GM12874 (cell line): ENCODE measurements around the gene MDK.

Source experiments
- TF ChIP-seq, protein P1 (sequence below): IDR thresholded peaks from 2 replicates; pipeline ENCODE4 v1.5.1; 2011; ENCODE audit warnings: low read depth, mild to moderate bottlenecking, control low read depth, low read length, moderate library complexity; ENCODE audit not compliant: insufficient read depth

Gene MDK

GRCh38 chr11:46383974-46384701 lies 2.7 kb downstream of the MDK start:
- TF ChIP-seq, protein P1, sequence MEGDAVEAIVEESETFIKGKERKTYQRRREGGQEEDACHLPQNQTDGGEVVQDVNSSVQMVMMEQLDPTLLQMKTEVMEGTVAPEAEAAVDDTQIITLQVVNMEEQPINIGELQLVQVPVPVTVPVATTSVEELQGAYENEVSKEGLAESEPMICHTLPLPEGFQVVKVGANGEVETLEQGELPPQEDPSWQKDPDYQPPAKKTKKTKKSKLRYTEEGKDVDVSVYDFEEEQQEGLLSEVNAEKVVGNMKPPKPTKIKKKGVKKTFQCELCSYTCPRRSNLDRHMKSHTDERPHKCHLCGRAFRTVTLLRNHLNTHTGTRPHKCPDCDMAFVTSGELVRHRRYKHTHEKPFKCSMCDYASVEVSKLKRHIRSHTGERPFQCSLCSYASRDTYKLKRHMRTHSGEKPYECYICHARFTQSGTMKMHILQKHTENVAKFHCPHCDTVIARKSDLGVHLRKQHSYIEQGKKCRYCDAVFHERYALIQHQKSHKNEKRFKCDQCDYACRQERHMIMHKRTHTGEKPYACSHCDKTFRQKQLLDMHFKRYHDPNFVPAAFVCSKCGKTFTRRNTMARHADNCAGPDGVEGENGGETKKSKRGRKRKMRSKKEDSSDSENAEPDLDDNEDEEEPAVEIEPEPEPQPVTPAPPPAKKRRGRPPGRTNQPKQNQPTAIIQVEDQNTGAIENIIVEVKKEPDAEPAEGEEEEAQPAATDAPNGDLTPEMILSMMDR = no peak

- TF ChIP-seq, protein P1 = no peak
Observed at GRCh38 chr11:46385169-46386004, 3.9 kb downstream of the MDK start.

GRCh38 chr11:46386005-46386578 lies 4.6 kb downstream of the MDK start:
- TF ChIP-seq, protein P1 = no peak

DNA sequence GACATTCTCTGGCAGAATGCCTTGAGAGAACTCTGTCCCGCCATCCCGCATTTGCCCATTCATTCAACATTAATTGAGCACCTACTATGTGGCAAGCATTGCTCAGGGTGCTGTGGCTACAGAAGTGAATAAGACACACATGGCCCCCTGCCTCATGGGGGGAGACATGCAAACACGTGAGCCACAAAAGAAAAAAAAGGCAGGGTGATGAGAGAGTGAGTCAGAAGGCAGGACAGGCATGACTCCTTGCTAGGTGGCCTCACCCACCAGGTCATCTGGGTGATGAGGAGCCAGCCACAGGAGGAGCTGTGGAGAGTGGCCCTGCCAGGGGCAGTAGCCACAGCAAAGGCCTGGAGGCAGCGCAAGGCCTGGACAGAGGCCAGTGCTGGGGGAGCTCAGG lies 5.2 kb downstream of the MDK start:
- TF ChIP-seq, protein P1 = no peak

GRCh38 chr11:46387456-46387855 lies 6.0 kb downstream of the MDK start:
- TF ChIP-seq, protein P1 = no peak

DNA sequence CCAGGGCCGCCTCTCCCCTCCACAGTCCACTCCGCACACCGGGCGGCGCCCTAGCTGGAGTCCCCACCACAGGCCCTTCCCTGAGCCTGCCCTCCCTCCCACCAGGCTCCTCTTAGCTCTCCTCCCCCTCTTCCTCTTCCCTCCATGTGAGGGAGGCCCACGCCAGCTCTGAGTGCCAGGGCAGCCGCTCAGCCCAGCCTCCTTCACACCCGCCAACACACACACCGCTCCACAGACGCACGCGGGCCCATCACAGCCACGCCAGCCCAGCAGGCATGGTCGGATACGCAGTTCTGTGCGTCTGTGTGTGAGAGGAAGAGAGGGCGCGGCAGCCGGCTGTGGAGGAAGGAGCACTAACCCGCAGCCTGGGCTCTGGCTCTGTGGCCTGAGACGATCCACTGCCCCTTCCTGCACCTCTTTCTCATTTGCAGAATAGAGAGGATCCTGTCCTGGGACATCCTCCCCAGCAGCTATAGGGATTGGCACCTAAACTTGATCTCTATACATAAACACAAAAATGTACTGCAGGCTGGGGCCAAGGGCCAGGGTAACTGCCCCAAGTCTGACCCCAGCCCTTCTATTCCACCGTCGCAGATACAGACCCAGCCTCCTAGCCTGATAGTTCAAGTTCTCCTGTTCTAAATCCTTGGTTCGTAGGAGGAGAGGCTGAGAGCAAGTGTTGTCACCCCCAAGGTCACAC lies 6.6 kb downstream of the MDK start:
- TF ChIP-seq, protein P1 = no peak
